Activated naive CD4-positive, alpha-beta T cell treated with anti-CD3 and anti-CD28 coated beads, Interleukin-2, amount 50 U/mL, for 16 hours (primary cell): Measurements from ENCODE around the gene TP53BP2.
"Not testable (repeated sequence)": the region's sequence is repeated elsewhere in the genome, so short reads cannot be mapped to it uniquely, and the experiment has no call there.

Source experiments
- DNase-seq: peaks from one replicate; pipeline ENCODE4 v3.0.0-alpha.2; 2020

TP53BP2 gene

GRCh38 chr1:223845810-223846682 is at the start of gene TP53BP2:
Gene TP53BP2 (minus strand): TSS chr1:223845947. CDS start chr1:223845680, 267 bp downstream.
- DNase-seq = peak; percentile 88

GRCh38 chr1:223890494-223890893 is 44.7 kb upstream of the TP53BP2 start:
- DNase-seq = not testable (repeated sequence)

GRCh38 chr1:223889319-223889718 is 43.6 kb upstream of the TP53BP2 start:
- not testable (repeated sequence) for DNase-seq

GRCh38 chr1:223887747-223888418 is 42.1 kb upstream of the TP53BP2 start:
- no peak for DNase-seq

- DNase-seq = no peak
Measured at GRCh38 chr1:223886516-223886921, 40.8 kb upstream of the TP53BP2 start.

GRCh38 chr1:223885614-223886013 is 39.9 kb upstream of the TP53BP2 start:
- no peak for DNase-seq

- no peak for DNase-seq
Measured at GRCh38 chr1:223878598-223879325, 33.0 kb upstream of the TP53BP2 start.

- DNase-seq = no peak
Measured at GRCh38 chr1:223877804-223878203, 32.1 kb upstream of the TP53BP2 start.

- DNase-seq = no peak
Measured at GRCh38 chr1:223876590-223876989, 30.8 kb upstream of the TP53BP2 start.

GRCh38 chr1:223873044-223873443 is 27.3 kb upstream of the TP53BP2 start:
- DNase-seq = no peak

- DNase-seq = no peak
Measured at GRCh38 chr1:223872308-223872901, 26.7 kb upstream of the TP53BP2 start.

- no peak for DNase-seq
Measured at GRCh38 chr1:223870617-223871574, 25.1 kb upstream of the TP53BP2 start.

GRCh38 chr1:223864599-223865368 is 19.0 kb upstream of the TP53BP2 start:
- not testable (repeated sequence) for DNase-seq

- DNase-seq = no peak
Measured at GRCh38 chr1:223864084-223864483, 18.3 kb upstream of the TP53BP2 start.

GRCh38 chr1:223861904-223862303 is 16.2 kb upstream of the TP53BP2 start:
- DNase-seq = no peak

- no peak for DNase-seq
Measured at GRCh38 chr1:223860051-223860622, 14.4 kb upstream of the TP53BP2 start.

GRCh38 chr1:223859058-223859457 is 13.3 kb upstream of the TP53BP2 start:
- no peak for DNase-seq

- no peak for DNase-seq
Measured at GRCh38 chr1:223856386-223856785, 10.6 kb upstream of the TP53BP2 start.

- DNase-seq = no peak
Measured at GRCh38 chr1:223853748-223854147, 8.0 kb upstream of the TP53BP2 start.

- DNase-seq = no peak
Measured at GRCh38 chr1:223853275-223853674, 7.5 kb upstream of the TP53BP2 start.

- no peak for DNase-seq
Measured at GRCh38 chr1:223852337-223852736, 6.6 kb upstream of the TP53BP2 start.
